GM12878 (cell line): Measurements from ENCODE around the gene CHFR. TPM values are rescaled to one million over a fixed set of nuclear protein-coding genes. Genes with fewer than 3 reads are reported as not detected.

ENCODE experiments used
- ATAC-seq: fragments of 200-7000 bp; cut with Tn5 transposase; 3 replicates; pipeline ENCODE4 v1.9.1; 2020; ENCODE audit warnings: mild to moderate bottlenecking, moderate library complexity
- BruUV-seq: library from RNA; stranded (reverse); fragments of 400-500 nt; replicated peaks from 2 replicates; lab custom pipeline; 2021; lab: Mats Ljungman, UMichigan
- CTCF ChIA-PET: fragments of 300-600 bp; sonication (Branson Sonifier 250); formaldehyde crosslinking; extraction: SDS; loops from one replicate; lab custom pipeline; 2021; ENCODE audit warnings: inconsistent platforms; lab: Yijun Ruan, JAX
- POLR2A ChIA-PET: fragments of 350-600 bp; formaldehyde crosslinking; extraction: SDS; loops from one replicate; lab custom pipeline; 2021; ENCODE audit warnings: inconsistent platforms; lab: Charles Lee
- RAD21 ChIA-PET: fragments of 300-600 bp; sonication (Branson Sonifier 250); formaldehyde crosslinking; loops from one replicate; lab custom pipeline; 2023; ENCODE audit warnings: antibody characterized with exemption; ENCODE audit not compliant: unreplicated experiment; lab: Charles Lee
- SMC1A ChIA-PET: fragments of 300-600 bp; sonication (Branson Sonifier 250); formaldehyde crosslinking; loops from one replicate; lab custom pipeline; 2023; ENCODE audit not compliant: unreplicated experiment, uncharacterized antibody; lab: Charles Lee
- DNase-seq: peaks from one replicate; pipeline ENCODE4 v3.0.0-alpha.2; 2011; ENCODE audit warnings: low read depth, low spot score
- FAIRE-seq: peaks from 3 replicates; lab custom pipeline; 2011; peaks lifted over from hg19 to GRCh38; lab: Jason Lieb, UNC
- H2AFZ ChIP-seq: 2 replicates; pipeline ENCODE4 v1.6.0; 2011; ENCODE audit warnings: low read depth, low read length, control low read depth; ENCODE audit not compliant: control insufficient read depth
- H3K27ac ChIP-seq: 2 replicates; pipeline ENCODE4 v1.5.1; 2011; ENCODE audit warnings: control low read depth; ENCODE audit not compliant: control insufficient read depth, insufficient read depth
- H3K27me3 ChIP-seq, 2 experiments: replicated peaks in 1 of 2; 2 replicates each; pipeline versions ENCODE4 v1.6.0 to v1.6.1; 2011; ENCODE audit warnings: low read length in 1 of 2; ENCODE audit not compliant: control insufficient read depth in 2 of 2, insufficient read depth in 2 of 2
- H3K36me3 ChIP-seq, 2 experiments: 2 replicates each; pipeline ENCODE4 v1.5.1; 2011; ENCODE audit warnings: low read length in 1 of 2; ENCODE audit not compliant: control insufficient read depth in 2 of 2, insufficient read depth in 2 of 2
- H3K4me1 ChIP-seq: 2 replicates; pipeline ENCODE4 v1.6.1; 2011; ENCODE audit warnings: mild to moderate bottlenecking, low read length, moderate library complexity, mixed read lengths; ENCODE audit not compliant: control insufficient read depth, insufficient read depth
- H3K4me2 ChIP-seq: 2 replicates; pipeline ENCODE4 v1.6.0; 2011; ENCODE audit warnings: control low read depth; ENCODE audit not compliant: control insufficient read depth, insufficient read depth
- H3K4me3 ChIP-seq: fragments of 200-600 bp; sonication (generic); 2 replicates; pipeline ENCODE4 v1.5.1; 2016
- H3K79me2 ChIP-seq: 2 replicates; pipeline ENCODE4 v1.6.0; 2011; ENCODE audit warnings: low read length; ENCODE audit not compliant: control insufficient read depth, insufficient read depth
- H3K9ac ChIP-seq: 2 replicates; pipeline ENCODE4 v1.8.0; 2011; ENCODE audit warnings: low read length, control low read depth, mixed read lengths; ENCODE audit not compliant: control insufficient read depth, insufficient read depth
- H3K9me3 ChIP-seq: replicated peaks from 3 replicates; pipeline ENCODE4 v1.5.1; 2011; ENCODE audit warnings: mild to moderate bottlenecking, low read length; ENCODE audit not compliant: control insufficient read depth, insufficient read depth
- H4K20me1 ChIP-seq: 2 replicates; pipeline ENCODE4 v1.6.0; 2011; ENCODE audit not compliant: control insufficient read depth, insufficient read depth
- CTCF ChIP-seq, 3 experiments: IDR thresholded peaks in 2 of 3; conservative IDR thresholded peaks in 1 of 3; 2 replicates each; pipeline ENCODE4 v1.5.1; 2011; ENCODE audit warnings: low read depth in 3 of 3, low read length in 3 of 3, mild to moderate bottlenecking in 3 of 3, control low read depth in 2 of 3, moderate library complexity in 2 of 3, inconsistent platforms in 1 of 3, mixed read lengths in 1 of 3; ENCODE audit not compliant: control insufficient read depth in 2 of 3, insufficient read depth in 1 of 3; ENCODE audit errors: extremely low read depth in 1 of 3
- ELK1 ChIP-seq: IDR thresholded peaks from 2 replicates; pipeline ENCODE4 v1.6.1; 2012; ENCODE audit warnings: low read depth, low read length, improper control_type of control experiment
- IKZF1 ChIP-seq: fragments of 450-650 bp; conservative IDR thresholded peaks from 2 replicates; pipeline ENCODE4 v1.6.1; 2017; ENCODE audit warnings: antibody characterized with exemption, mild to moderate bottlenecking
- POLR2A ChIP-seq: IDR thresholded peaks from 2 replicates; pipeline ENCODE4 v1.6.1; 2011; ENCODE audit warnings: low read depth, mild to moderate bottlenecking, low read length
- RELB ChIP-seq: fragments of 450-650 bp; IDR thresholded peaks from 2 replicates; pipeline ENCODE4 v1.6.1; 2017; ENCODE audit warnings: low read depth, mild to moderate bottlenecking, moderate library complexity
- SMAD5 ChIP-seq: IDR thresholded peaks from 2 replicates; pipeline ENCODE4 v1.6.1; 2016; ENCODE audit warnings: antibody characterized with exemption, low read depth
- SP1 ChIP-seq: IDR thresholded peaks from one replicate; pipeline ENCODE4 v1.6.1; 2011; ENCODE audit warnings: low read depth, low read length
- ZZZ3 ChIP-seq: IDR thresholded peaks from 2 replicates; pipeline ENCODE4 v1.6.1; 2011; ENCODE audit warnings: low read depth; ENCODE audit not compliant: control insufficient read depth, insufficient read length
- WGBS: methylation state at CpG from one replicate; pipeline ENCODE4 v1.1.6; 2016; ENCODE audit warnings: low lambda C conversion rate; ENCODE audit not compliant: insufficient replicate concordance, insufficient coverage; ENCODE audit errors: missing lambda C conversion rate; 5-methylcytosine and 5-hydroxymethylcytosine counted together
- in situ Hi-C: fragments of 300-500 bp; cut with MboI; formaldehyde crosslinking; loops from 9 replicates; pipeline ENCODE4 v1.14.3; 2018; ENCODE audit warnings: mixed read lengths
- intact Hi-C: fragments of 100-400 bp; cut with micrococcal nuclease; formaldehyde crosslinking; loops from one replicate; pipeline ENCODE4 v1.14.2; 2022; ENCODE audit not compliant: unreplicated experiment
- polyA plus RNA-seq, 11 experiments: library from polyadenylated mRNA; depleted of rRNA in 4 of 11; unstranded in 6 of 11; stranded (reverse) in 5 of 11; fragments of >200 nt; fragmentation: Nextera tagmentation in 4 of 11; fragmentation: Illumina TruSeq in 1 of 11; extraction: Ambion mirVana in 4 of 11; extraction: Trizol in 1 of 11; gene quantifications; 1 replicate in 1 of 11; 2 replicates in 10 of 11; pipeline versions ENCODE4 v1.2.1 to v1.2.3, GENCODE V29; 2011 to 2016; ENCODE audit warnings: inconsistent platforms in 2 of 11, missing spikeins in 2 of 11, low read depth in 1 of 11
- total RNA-seq, 4 experiments: library from RNA; depleted of rRNA in 3 of 4; stranded (reverse); fragments of >200 nt in 3 of 4; fragmentation: Illumina TruSeq in 1 of 4; extraction: Trizol in 1 of 4; gene quantifications; 2 replicates each; pipeline versions ENCODE4 v1.2.1 to v1.2.3, GENCODE V29; 2013 to 2021

CHFR gene
- total and polyA plus RNA-seq, 10 of the 15 experiments (the other 5 are each of a cell fraction or from before 2014, with no cell fraction given), result 1.1 to 49.4 (median 34.4) TPM

- WGBS, result 95% methylated on average over 25 of the region's 25 CpGs
- BruUV-seq, result no TSS peak
- ChIA-PET SMC1A (no interaction called here), POLR2A (no interaction called here), RAD21 (no interaction called here)
- Histone ChIP-seq H2AFZ (no peak overlapping the region), H3K9me3 (no peaks in the 10 kb centered on the region), H3K4me1 (no peaks in the 10 kb centered on the region), H3K9ac (no peak overlapping the region), H3K27ac (no peak overlapping the region)
- FAIRE-seq, result no peak
- no peak for ATAC-seq
- DNase-seq, result no peak
- TF ChIP-seq ZZZ3 (no peak), RELB (no peak), SP1 (no peak)
- TF ChIP-seq, all 136 proteins: peak for 0
- H3K4me2 ChIP-seq, result no peak overlapping the region
- H4K20me1 ChIP-seq, result no peaks in the 10 kb centered on the region
- H3K36me3 ChIP-seq, result peaks cover 18 to 24% of the 10 kb centered on the region in 2 experiments
- in situ Hi-C loops, result no loop called here
- CTCF ChIA-PET, result no interaction called here
- H3K27me3 ChIP-seq, result no peaks in the 10 kb centered on the region
- intact Hi-C loops, result no loop called here
- H3K79me2 ChIP-seq, result no peaks in the 10 kb centered on the region
- H3K4me3 ChIP-seq, result no peak overlapping the region
Measured at GRCh38 chr12:132851465-132851864, 35.9 kb downstream of the CHFR start.

GRCh38 chr12:132850291-132850690 lies 37.1 kb downstream of the CHFR start:
- ChIA-PET RAD21 (no interaction called here), CTCF (no interaction called here), SMC1A (no interaction called here), POLR2A (no interaction called here)
- WGBS, result 97% methylated on average over 16 of the region's 16 CpGs
- no peak overlapping the region for H3K4me2 ChIP-seq
- H3K27me3 ChIP-seq, result no peaks in the 10 kb centered on the region
- H4K20me1 ChIP-seq, result no peaks in the 10 kb centered on the region
- H3K9me3 ChIP-seq, result no peaks in the 10 kb centered on the region
- intact Hi-C loops, result no loop called here
- in situ Hi-C loops, result no loop called here
- TF ChIP-seq SMAD5, result no peak
- TF ChIP-seq CTCF (IDR thresholded peaks at IDR 0.05 in 2 of 3, conservative IDR thresholded peaks at IDR 0.05 in 1 of 3; ENCODE audit: control insufficient read depth in 2 of 3, extremely low read depth in 1 of 3, insufficient read depth in 1 of 3, low read depth in 3 of 3, low read length in 3 of 3), result peak in 1 of 3 experiments; percentile 20; a peak in 1 of 6 replicates
- no peak for TF ChIP-seq POLR2A
- no peak for TF ChIP-seq IKZF1
- TF ChIP-seq ELK1, result no peak
- no peak for TF ChIP-seq ZZZ3
- BruUV-seq, result no TSS peak
- ATAC-seq (no peak), FAIRE-seq (no peak), DNase-seq (no peak)
- no peak overlapping the region for H2AFZ ChIP-seq
- no peak overlapping the region for H3K9ac ChIP-seq
- H3K79me2 ChIP-seq, result no peaks in the 10 kb centered on the region
- no peaks in the 10 kb centered on the region for H3K4me1 ChIP-seq
- H3K36me3 ChIP-seq, result peaks cover 16 to 22% of the 10 kb centered on the region in 2 experiments
- no peak overlapping the region for H3K27ac ChIP-seq
- H3K4me3 ChIP-seq, result no peak overlapping the region
